K562 (cell line): ENCODE measurements around the gene C4orf50. TPM values are rescaled to one million over a fixed set of nuclear protein-coding genes. Genes with fewer than 3 reads are reported as not detected.

Source experiments
- ATAC-seq: fragments of 200-7000 bp; cut with Tn5 transposase; 3 replicates; pipeline ENCODE4 v1.9.1; 2020; ENCODE audit warnings: moderate library complexity
- BruUV-seq: library from RNA; stranded (reverse); fragments of 400-500 nt; replicated peaks from 2 replicates; lab custom pipeline; 2021; lab: Mats Ljungman, UMichigan
- CTCF ChIA-PET: fragments of 300-600 bp; formaldehyde crosslinking; extraction: SDS; loops from one replicate; lab custom pipeline; 2021; ENCODE audit warnings: low intra/inter-chr PET ratio; lab: Yijun Ruan, JAX
- POLR2A ChIA-PET: fragments of 300-600, 350-650 bp; sonication (Branson Sonifier 250); formaldehyde crosslinking; extraction: SDS; loops from one replicate; lab custom pipeline; 2021; ENCODE audit warnings: antibody characterized with exemption, inconsistent platforms; lab: Yijun Ruan, JAX
- DNase-seq, 4 experiments: peaks; one replicate each; pipeline versions ENCODE4 v3.0.0 to v3.0.0-alpha.2; 2011 to 2018; ENCODE audit warnings: low spot score in 3 of 4, mixed read lengths in 3 of 4; ENCODE audit errors: extremely low read depth in 1 of 4
- FAIRE-seq: peaks from 2 replicates; lab custom pipeline; 2011; peaks lifted over from hg19 to GRCh38; lab: Jason Lieb, UNC
- H2AFZ ChIP-seq: 2 replicates; pipeline ENCODE4 v1.6.0; 2011; ENCODE audit warnings: low read depth, low read length, control low read depth, inconsistent platforms
- H3K27ac ChIP-seq: fragments of 200-600 bp; 3 replicates; pipeline ENCODE4 v1.8.0; 2011; ENCODE audit warnings: low read depth, mild to moderate bottlenecking, control low read depth, inconsistent platforms, low read length, moderate library complexity, mixed read lengths; ENCODE audit errors: extremely low read depth
- H3K27me3 ChIP-seq, 2 experiments: fragments of 300-600 bp in 1 of 2; 2 replicates in 1 of 2; 3 replicates in 1 of 2; pipeline versions ENCODE4 v1.6.0 to v1.8.0; 2011; ENCODE audit warnings: inconsistent platforms in 2 of 2, low read length in 2 of 2, mild to moderate bottlenecking in 1 of 2, mixed read lengths in 1 of 2, moderate library complexity in 1 of 2; ENCODE audit not compliant: control insufficient read depth in 2 of 2, insufficient read depth in 2 of 2
- H3K36me3 ChIP-seq: fragments of 300-600 bp; 3 replicates; pipeline ENCODE4 v1.8.0; 2011; ENCODE audit warnings: mild to moderate bottlenecking, low read length, inconsistent platforms; ENCODE audit not compliant: control insufficient read depth, insufficient read depth
- H3K4me1 ChIP-seq, 2 experiments: fragments of 200-600 bp in 1 of 2; replicated peaks in 1 of 2; 2 replicates in 1 of 2; 3 replicates in 1 of 2; pipeline versions ENCODE4 v1.5.1 to v1.8.0; 2011; ENCODE audit warnings: inconsistent platforms in 2 of 2, low read length in 2 of 2, mild to moderate bottlenecking in 1 of 2, mixed read lengths in 1 of 2, moderate library complexity in 1 of 2; ENCODE audit not compliant: control insufficient read depth in 2 of 2, insufficient read depth in 2 of 2
- H3K4me2 ChIP-seq: 2 replicates; pipeline ENCODE4 v1.6.1; 2011; ENCODE audit warnings: low read length, control low read depth, inconsistent platforms, mixed read lengths; ENCODE audit not compliant: insufficient read depth
- H3K4me3 ChIP-seq: fragments of 200-600 bp; sonication (generic), shearing (Covaris generic); 2 replicates; pipeline ENCODE4 v1.5.1; 2016; ENCODE audit warnings: control low read depth, inconsistent platforms
- H3K79me2 ChIP-seq: fragments of 200-600 bp; 3 replicates; pipeline ENCODE4 v1.8.0; 2011; ENCODE audit warnings: low read length, inconsistent platforms; ENCODE audit not compliant: control insufficient read depth, insufficient read depth
- H3K9ac ChIP-seq, 2 experiments: 2 replicates each; pipeline versions ENCODE4 v1.6.0 to v1.6.1; 2011; ENCODE audit warnings: low read depth in 2 of 2, low read length in 2 of 2, control low read depth in 1 of 2, inconsistent platforms in 1 of 2, mild to moderate bottlenecking in 1 of 2, mixed read lengths in 1 of 2; ENCODE audit not compliant: insufficient read depth in 1 of 2
- H3K9me1 ChIP-seq: one replicate; pipeline ENCODE4 v1.6.0; 2011; ENCODE audit warnings: inconsistent platforms, mild to moderate bottlenecking, low read length, moderate library complexity; ENCODE audit not compliant: control insufficient read depth, insufficient read depth
- H3K9me3 ChIP-seq: replicated peaks from 2 replicates; pipeline ENCODE4 v1.5.1; 2011; ENCODE audit warnings: low read depth, low read length, inconsistent platforms; ENCODE audit not compliant: control insufficient read depth, insufficient read depth
- H4K20me1 ChIP-seq: replicated peaks from 2 replicates; pipeline ENCODE4 v1.6.1; 2011; ENCODE audit warnings: low read length, inconsistent platforms, mixed read lengths; ENCODE audit not compliant: control insufficient read depth, insufficient read depth
- PHB ChIP-seq: fragments of 250-450 bp; sonication (Bioruptor Pico); IDR thresholded peaks from 2 replicates; pipeline ENCODE4 v1.5.0; 2021
- WHSC1 ChIP-seq: IDR thresholded peaks from one replicate; pipeline ENCODE4 v1.6.1; 2012; ENCODE audit warnings: low read length, control low read depth, inconsistent platforms
- WGBS: fragments of 100-300 bp; shearing (Covaris generic); methylation state at CpG from one replicate; pipeline ENCODE4 v1.1.6; 2016; ENCODE audit warnings: low coverage, mixed read lengths; ENCODE audit not compliant: insufficient coverage; ENCODE audit errors: missing lambda C conversion rate; 5-methylcytosine and 5-hydroxymethylcytosine counted together
- in situ Hi-C: fragments of 300-500 bp; cut with MboI; formaldehyde crosslinking; loops from 4 replicates; pipeline ENCODE4 v1.15.0; 2018; ENCODE audit warnings: inconsistent platforms, mixed read lengths
- intact Hi-C: fragments of 100-400 bp; cut with micrococcal nuclease; formaldehyde crosslinking; loops from 2 replicates; pipeline ENCODE4 v1.14.2; 2022
- polyA plus RNA-seq, 8 experiments: library from polyadenylated mRNA; depleted of rRNA in 4 of 8; stranded (reverse) in 5 of 8; unstranded in 3 of 8; fragments of >200 nt; fragmentation: Nextera tagmentation in 2 of 8; fragmentation: Illumina TruSeq in 1 of 8; extraction: Ambion mirVana in 2 of 8; extraction: Trizol in 1 of 8; gene quantifications; 2 replicates each; pipeline versions ENCODE4 v1.2.1 to v1.2.3, GENCODE V29; 2011 to 2014; ENCODE audit warnings: inconsistent platforms in 1 of 8, missing spikeins in 1 of 8
- total RNA-seq, 7 experiments: library from RNA; depleted of rRNA in 6 of 7; stranded (reverse); fragments of >200 nt in 6 of 7; fragmentation: Illumina TruSeq in 2 of 7; extraction: Trizol in 2 of 7; gene quantifications; 2 replicates each; pipeline versions ENCODE4 v1.2.1 to v1.2.3, GENCODE V29; 2011 to 2021; ENCODE audit warnings: low replicate concordance in 1 of 7
- TF ChIP-seq, protein P1 (sequence below): sonication (generic); formaldehyde crosslinking; IDR thresholded peaks from 2 replicates; pipeline ENCODE4 v1.8.1; 2022; ENCODE audit warnings: missing genetic modification reagents
- TF ChIP-seq, protein P2 (sequence below): fragments of 200-800 bp; sonication (Bioruptor generic); IDR thresholded peaks from 2 replicates; pipeline ENCODE4 v1.6.1; 2017; ENCODE audit warnings: missing genetic modification characterization, missing compliant biosample characterization
- TF ChIP-seq, protein P3 (sequence below): IDR thresholded peaks from 2 replicates; pipeline ENCODE4 v1.6.1; 2016; ENCODE audit warnings: missing genetic modification characterization, missing compliant biosample characterization
- TF ChIP-seq, protein P4 (sequence below): fragments of 250-450 bp; sonication (Bioruptor Pico); IDR thresholded peaks from 2 replicates; pipeline ENCODE4 v1.5.1; 2021; ENCODE audit warnings: mild to moderate bottlenecking

Gene C4orf50
- total and polyA plus RNA-seq, 9 of the 15 experiments (the other 6 are each of a cell fraction or from before 2014, with no cell fraction given) = not detected

DNA sequence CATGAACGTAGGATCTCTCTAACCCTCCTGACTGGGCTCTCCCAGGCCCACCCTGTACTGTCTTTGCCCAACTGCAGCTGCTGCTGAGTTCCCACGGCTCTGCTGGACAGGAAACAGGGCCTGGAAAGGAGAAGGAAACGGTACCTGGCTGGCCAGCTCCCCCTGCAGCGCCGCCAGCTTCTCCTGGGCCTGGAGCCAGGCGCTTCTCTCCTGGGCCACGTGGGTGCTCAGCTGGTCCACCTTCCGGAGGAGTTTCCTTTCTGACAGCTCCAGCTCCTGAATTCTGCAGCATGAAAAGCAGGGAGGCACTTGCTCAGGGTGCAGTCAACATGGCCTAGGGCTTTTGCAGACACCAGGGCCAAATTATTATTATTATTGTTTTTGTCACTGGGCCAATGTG is 6.5 kb downstream of the C4orf50 start:
- Histone ChIP-seq H3K27me3 (peaks cover 2 to 32% of the 10 kb centered on the region in 2 experiments; a peak in 3 of 5 replicates), H3K4me3 (no peak overlapping the region), H3K4me1 (no peaks in the 10 kb centered on the region; a peak in 1 of 5 replicates), H3K27ac (no peak overlapping the region), H3K9me3 (no peaks in the 10 kb centered on the region), H3K4me2 (no peak overlapping the region), H3K36me3 (no peaks in the 10 kb centered on the region), H4K20me1 (no peaks in the 10 kb centered on the region; the same call in 1 of the 2 replicates), H2AFZ (no peak overlapping the region), H3K9me1 (no peaks in the 10 kb centered on the region), H3K9ac (no peak overlapping the region), H3K79me2 (no peaks in the 10 kb centered on the region)
- TF ChIP-seq, protein P1, sequence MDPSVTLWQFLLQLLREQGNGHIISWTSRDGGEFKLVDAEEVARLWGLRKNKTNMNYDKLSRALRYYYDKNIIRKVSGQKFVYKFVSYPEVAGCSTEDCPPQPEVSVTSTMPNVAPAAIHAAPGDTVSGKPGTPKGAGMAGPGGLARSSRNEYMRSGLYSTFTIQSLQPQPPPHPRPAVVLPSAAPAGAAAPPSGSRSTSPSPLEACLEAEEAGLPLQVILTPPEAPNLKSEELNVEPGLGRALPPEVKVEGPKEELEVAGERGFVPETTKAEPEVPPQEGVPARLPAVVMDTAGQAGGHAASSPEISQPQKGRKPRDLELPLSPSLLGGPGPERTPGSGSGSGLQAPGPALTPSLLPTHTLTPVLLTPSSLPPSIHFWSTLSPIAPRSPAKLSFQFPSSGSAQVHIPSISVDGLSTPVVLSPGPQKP (CRISPR knock-in tag) = no peak
- TF ChIP-seq PHB = no peak
- no peak for TF ChIP-seq WHSC1
- TF ChIP-seq, protein P2, sequence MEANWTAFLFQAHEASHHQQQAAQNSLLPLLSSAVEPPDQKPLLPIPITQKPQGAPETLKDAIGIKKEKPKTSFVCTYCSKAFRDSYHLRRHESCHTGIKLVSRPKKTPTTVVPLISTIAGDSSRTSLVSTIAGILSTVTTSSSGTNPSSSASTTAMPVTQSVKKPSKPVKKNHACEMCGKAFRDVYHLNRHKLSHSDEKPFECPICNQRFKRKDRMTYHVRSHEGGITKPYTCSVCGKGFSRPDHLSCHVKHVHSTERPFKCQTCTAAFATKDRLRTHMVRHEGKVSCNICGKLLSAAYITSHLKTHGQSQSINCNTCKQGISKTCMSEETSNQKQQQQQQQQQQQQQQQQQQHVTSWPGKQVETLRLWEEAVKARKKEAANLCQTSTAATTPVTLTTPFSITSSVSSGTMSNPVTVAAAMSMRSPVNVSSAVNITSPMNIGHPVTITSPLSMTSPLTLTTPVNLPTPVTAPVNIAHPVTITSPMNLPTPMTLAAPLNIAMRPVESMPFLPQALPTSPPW (CRISPR knock-in tag) = no peak
- TF ChIP-seq, protein P3, sequence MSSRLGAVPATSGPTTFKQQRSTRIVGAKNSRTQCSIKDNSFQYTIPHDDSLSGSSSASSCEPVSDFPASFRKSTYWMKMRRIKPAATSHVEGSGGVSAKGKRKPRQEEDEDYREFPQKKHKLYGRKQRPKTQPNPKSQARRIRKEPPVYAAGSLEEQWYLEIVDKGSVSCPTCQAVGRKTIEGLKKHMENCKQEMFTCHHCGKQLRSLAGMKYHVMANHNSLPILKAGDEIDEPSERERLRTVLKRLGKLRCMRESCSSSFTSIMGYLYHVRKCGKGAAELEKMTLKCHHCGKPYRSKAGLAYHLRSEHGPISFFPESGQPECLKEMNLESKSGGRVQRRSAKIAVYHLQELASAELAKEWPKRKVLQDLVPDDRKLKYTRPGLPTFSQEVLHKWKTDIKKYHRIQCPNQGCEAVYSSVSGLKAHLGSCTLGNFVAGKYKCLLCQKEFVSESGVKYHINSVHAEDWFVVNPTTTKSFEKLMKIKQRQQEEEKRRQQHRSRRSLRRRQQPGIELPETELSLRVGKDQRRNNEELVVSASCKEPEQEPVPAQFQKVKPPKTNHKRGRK (tag) = no peak
- TF ChIP-seq, protein P4, sequence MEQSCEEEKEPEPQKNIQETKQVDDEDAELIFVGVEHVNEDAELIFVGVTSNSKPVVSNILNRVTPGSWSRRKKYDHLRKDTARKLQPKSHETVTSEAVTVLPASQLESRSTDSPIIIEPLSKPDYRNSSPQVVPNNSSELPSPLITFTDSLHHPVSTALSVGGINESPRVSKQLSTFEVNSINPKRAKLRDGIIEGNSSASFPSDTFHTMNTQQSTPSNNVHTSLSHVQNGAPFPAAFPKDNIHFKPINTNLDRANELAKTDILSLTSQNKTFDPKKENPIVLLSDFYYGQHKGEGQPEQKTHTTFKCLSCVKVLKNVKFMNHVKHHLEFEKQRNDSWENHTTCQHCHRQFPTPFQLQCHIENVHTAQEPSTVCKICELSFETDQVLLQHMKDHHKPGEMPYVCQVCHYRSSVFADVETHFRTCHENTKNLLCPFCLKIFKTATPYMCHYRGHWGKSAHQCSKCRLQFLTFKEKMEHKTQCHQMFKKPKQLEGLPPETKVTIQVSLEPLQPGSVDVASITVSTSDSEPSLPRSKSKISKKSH (CRISPR knock-in tag) = no peak
- intact Hi-C loops (no loop called here), in situ Hi-C loops (no loop called here)
- WGBS = 5% methylated on average over 6 of the region's 8 CpGs
- CTCF ChIA-PET = no interaction called here
- ATAC-seq = no peak; the same call in 2 of the 3 replicates
- no peak for DNase-seq
- POLR2A ChIA-PET = interaction anchor here (1.1 kb wide), 1 partner anchor 10 kb away, joined by 6 read pairs; no protein-coding TSS in a partner anchor
- FAIRE-seq = no peak
- no TSS peak for BruUV-seq
